Kidney epithelial cell (primary cell): ENCODE data around the gene DTNB. TPM values are rescaled to one million over a fixed set of nuclear protein-coding genes. Genes with fewer than 3 reads are reported as not detected.

ENCODE experiments used
- DNase-seq: peaks from one replicate; pipeline ENCODE4 v3.0.0-alpha.2; 2010; ENCODE audit warnings: low read depth
- H3K27me3 ChIP-seq: 2 replicates; pipeline ENCODE4 v1.6.0; 2011; ENCODE audit warnings: low read length; ENCODE audit not compliant: control insufficient read depth, insufficient read depth
- H3K36me3 ChIP-seq: 2 replicates; pipeline ENCODE4 v1.5.1; 2011; ENCODE audit warnings: low read length; ENCODE audit not compliant: control insufficient read depth, insufficient read depth
- H3K4me3 ChIP-seq: 2 replicates; pipeline ENCODE4 v1.5.1; 2011; ENCODE audit warnings: low read depth, mild to moderate bottlenecking, control low read depth, low read length
- CTCF ChIP-seq: IDR thresholded peaks from 2 replicates; pipeline ENCODE4 v1.5.1; 2011; ENCODE audit warnings: mild to moderate bottlenecking, moderate library complexity, low read length, control low read depth, inconsistent platforms; ENCODE audit not compliant: insufficient read depth, poor library complexity, severe bottlenecking
- total RNA-seq: library from RNA; depleted of rRNA; stranded (reverse); fragments of >200 nt; gene quantifications from 2 replicates; pipeline ENCODE4 v1.2.3, GENCODE V29; 2015

Gene DTNB
- 16.2 and 16.9 TPM in 2 replicates for total RNA-seq

GRCh38 chr2:25673300-25674076 lies at the start of gene DTNB:
DTNB (minus strand) TSS chr2:25673577; CDS start chr2:25652660, 20,917 bp downstream.
- no peak for TF ChIP-seq CTCF
- no peak for DNase-seq
- Histone ChIP-seq H3K36me3 (no peaks in the 10 kb centered on the region), H3K4me3 (peak within 1 kb of the TSS; percentile 86), H3K27me3 (peaks cover 2% of the 10 kb centered on the region)

GRCh38 chr2:25722224-25722623 lies 48.8 kb upstream of the DTNB start:
- no peaks in the 10 kb centered on the region for H3K27me3 ChIP-seq
- no peak overlapping the region for H3K4me3 ChIP-seq
- TF ChIP-seq CTCF: no peak
- DNase-seq: no peak
- H3K36me3 ChIP-seq: no peaks in the 10 kb centered on the region

GRCh38 chr2:25720575-25720974 lies 47.2 kb upstream of the DTNB start:
- no peaks in the 10 kb centered on the region for H3K36me3 ChIP-seq
- TF ChIP-seq CTCF: no peak
- H3K4me3 ChIP-seq: no peak overlapping the region
- no peaks in the 10 kb centered on the region for H3K27me3 ChIP-seq
- DNase-seq: no peak

- no peaks in the 10 kb centered on the region for H3K27me3 ChIP-seq
- no peak for DNase-seq
- H3K4me3 ChIP-seq: no peak overlapping the region
- no peaks in the 10 kb centered on the region for H3K36me3 ChIP-seq
- TF ChIP-seq CTCF: no peak
These were observed 41.4 kb upstream of the DTNB start for GRCh38 chr2:25714740-25715139.

- H3K36me3 ChIP-seq: no peaks in the 10 kb centered on the region
- H3K27me3 ChIP-seq: no peaks in the 10 kb centered on the region
- DNase-seq: no peak
- no peak for TF ChIP-seq CTCF
- H3K4me3 ChIP-seq: no peak overlapping the region
These were observed 39.1 kb upstream of the DTNB start for GRCh38 chr2:25712455-25712854.
